Activated naive CD8-positive, alpha-beta T cell treated with anti-CD3 and anti-CD28 coated beads for 36 hours (primary cell): ENCODE results near the gene ASGR2. TPM values are rescaled to one million over a fixed set of nuclear protein-coding genes. Genes with fewer than 3 reads are reported as not detected.
"Not testable (repeated sequence)": the region's sequence is repeated elsewhere in the genome, so short reads cannot be mapped to it uniquely, and the experiment has no call there.

Experiments
- DNase-seq: peaks from one replicate; pipeline ENCODE4 v3.0.0; 2021
- H3K27ac Mint-ChIP-seq: one replicate; pipeline ENCODE4 v1.8.0; 2022; ENCODE audit warnings: mild to moderate bottlenecking, moderate library complexity, mixed read lengths
- H3K27me3 Mint-ChIP-seq: one replicate; pipeline ENCODE4 v1.8.0; 2022; ENCODE audit warnings: mild to moderate bottlenecking, mixed read lengths
- H3K36me3 Mint-ChIP-seq: one replicate; pipeline ENCODE4 v1.8.0; 2021; ENCODE audit warnings: mild to moderate bottlenecking, mixed read lengths
- H3K4me1 Mint-ChIP-seq: one replicate; pipeline ENCODE4 v1.8.0; 2021; ENCODE audit warnings: mixed read lengths
- H3K4me3 Mint-ChIP-seq: one replicate; pipeline ENCODE4 v1.8.0; 2022; ENCODE audit warnings: mild to moderate bottlenecking, moderate library complexity, mixed read lengths
- H3K9me3 Mint-ChIP-seq: one replicate; pipeline ENCODE4 v1.8.0; 2022; ENCODE audit warnings: mixed read lengths
- total RNA-seq, 2 experiments: library from RNA; stranded (reverse); gene quantifications; one replicate each; pipeline ENCODE4 v1.2.3, GENCODE V29; 2021

ASGR2 gene
- total RNA-seq, 2 experiments from 2014 or later: not detected

- Mint-ChIP-seq H3K36me3 (no peaks in the 10 kb centered on the region), H3K9me3 (no peaks in the 10 kb centered on the region), H3K27me3 (no peaks in the 10 kb centered on the region), H3K27ac (no peak overlapping the region), H3K4me1 (peaks cover 4% of the 10 kb centered on the region), H3K4me3 (no peak overlapping the region)
- DNase-seq: no peak
Measured at GRCh38 chr17:7112510-7113108, 2.0 kb downstream of the ASGR2 start.

GRCh38 chr17:7111784-7112509 lies 2.7 kb downstream of the ASGR2 start:
- H3K9me3 Mint-ChIP-seq: no peaks in the 10 kb centered on the region
- no peak overlapping the region for H3K4me3 Mint-ChIP-seq
- H3K4me1 Mint-ChIP-seq: peaks cover 4% of the 10 kb centered on the region
- no peaks in the 10 kb centered on the region for H3K36me3 Mint-ChIP-seq
- DNase-seq: no peak
- no peak overlapping the region for H3K27ac Mint-ChIP-seq
- H3K27me3 Mint-ChIP-seq: no peaks in the 10 kb centered on the region

- Mint-ChIP-seq H3K4me1 (peaks cover 4% of the 10 kb centered on the region), H3K4me3 (no peak overlapping the region), H3K27me3 (no peaks in the 10 kb centered on the region), H3K9me3 (no peaks in the 10 kb centered on the region), H3K36me3 (no peaks in the 10 kb centered on the region), H3K27ac (no peak overlapping the region)
- no peak for DNase-seq
Measured at GRCh38 chr17:7110617-7111306, 3.9 kb downstream of the ASGR2 start.

- no peaks in the 10 kb centered on the region for H3K27me3 Mint-ChIP-seq
- no peak for DNase-seq
- no peaks in the 10 kb centered on the region for H3K9me3 Mint-ChIP-seq
- peaks cover 4% of the 10 kb centered on the region for H3K4me1 Mint-ChIP-seq
- no peak overlapping the region for H3K4me3 Mint-ChIP-seq
- no peaks in the 10 kb centered on the region for H3K36me3 Mint-ChIP-seq
- H3K27ac Mint-ChIP-seq: no peak overlapping the region
Measured at GRCh38 chr17:7109461-7110322, 4.9 kb downstream of the ASGR2 start.

DNA sequence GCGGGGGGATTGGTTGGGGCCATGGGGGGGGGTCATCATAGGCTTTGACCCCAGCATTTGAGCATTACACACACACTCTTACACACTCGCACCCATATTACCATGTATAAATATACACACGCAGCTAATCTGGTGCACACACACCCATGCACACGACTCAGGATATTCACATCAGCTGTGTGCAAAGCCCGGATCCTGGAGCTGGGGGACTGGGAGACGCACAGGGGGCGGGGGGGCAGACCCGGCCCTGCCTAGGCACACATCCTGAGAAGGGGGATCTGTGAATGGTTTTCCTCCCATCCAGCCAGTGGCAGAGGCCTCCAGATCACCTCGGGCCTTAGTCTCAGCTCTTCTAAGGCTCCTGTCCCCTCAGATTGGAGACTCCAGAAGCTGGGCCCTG lies 5.6 kb downstream of the ASGR2 start:
- Mint-ChIP-seq H3K4me3 (no peak overlapping the region), H3K9me3 (no peaks in the 10 kb centered on the region), H3K27me3 (no peaks in the 10 kb centered on the region), H3K4me1 (peaks cover 4% of the 10 kb centered on the region), H3K27ac (no peak overlapping the region), H3K36me3 (no peaks in the 10 kb centered on the region)
- no peak for DNase-seq

DNA sequence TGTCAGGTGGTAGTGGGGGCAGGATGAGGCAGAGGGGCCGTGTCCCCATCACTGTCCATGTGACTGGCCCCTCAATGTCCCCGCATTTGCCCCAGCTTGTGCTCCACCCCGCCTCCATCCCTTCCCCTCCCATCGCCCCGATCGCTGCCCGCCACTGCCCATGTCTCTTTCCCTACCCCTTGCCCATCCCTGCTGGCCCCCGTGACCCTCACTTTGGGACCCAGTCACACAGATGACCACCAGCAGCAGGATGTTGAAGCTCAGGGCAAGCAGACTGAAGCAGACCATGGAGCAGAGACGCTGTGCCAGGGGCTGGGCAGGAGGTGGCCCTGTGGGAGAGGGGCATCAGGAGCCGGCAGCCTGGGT lies 6.1 kb downstream of the ASGR2 start:
- no peaks in the 10 kb centered on the region for H3K9me3 Mint-ChIP-seq
- peaks cover 4% of the 10 kb centered on the region for H3K4me1 Mint-ChIP-seq
- no peak overlapping the region for H3K27ac Mint-ChIP-seq
- H3K27me3 Mint-ChIP-seq: no peaks in the 10 kb centered on the region
- no peaks in the 10 kb centered on the region for H3K36me3 Mint-ChIP-seq
- no peak overlapping the region for H3K4me3 Mint-ChIP-seq
- DNase-seq: no peak

GRCh38 chr17:7107795-7108559 lies 6.6 kb downstream of the ASGR2 start:
- Mint-ChIP-seq H3K9me3 (no peaks in the 10 kb centered on the region), H3K4me1 (peaks cover 4% of the 10 kb centered on the region), H3K4me3 (no peak overlapping the region), H3K36me3 (no peaks in the 10 kb centered on the region), H3K27me3 (no peaks in the 10 kb centered on the region), H3K27ac (no peak overlapping the region)
- DNase-seq: no peak

DNA sequence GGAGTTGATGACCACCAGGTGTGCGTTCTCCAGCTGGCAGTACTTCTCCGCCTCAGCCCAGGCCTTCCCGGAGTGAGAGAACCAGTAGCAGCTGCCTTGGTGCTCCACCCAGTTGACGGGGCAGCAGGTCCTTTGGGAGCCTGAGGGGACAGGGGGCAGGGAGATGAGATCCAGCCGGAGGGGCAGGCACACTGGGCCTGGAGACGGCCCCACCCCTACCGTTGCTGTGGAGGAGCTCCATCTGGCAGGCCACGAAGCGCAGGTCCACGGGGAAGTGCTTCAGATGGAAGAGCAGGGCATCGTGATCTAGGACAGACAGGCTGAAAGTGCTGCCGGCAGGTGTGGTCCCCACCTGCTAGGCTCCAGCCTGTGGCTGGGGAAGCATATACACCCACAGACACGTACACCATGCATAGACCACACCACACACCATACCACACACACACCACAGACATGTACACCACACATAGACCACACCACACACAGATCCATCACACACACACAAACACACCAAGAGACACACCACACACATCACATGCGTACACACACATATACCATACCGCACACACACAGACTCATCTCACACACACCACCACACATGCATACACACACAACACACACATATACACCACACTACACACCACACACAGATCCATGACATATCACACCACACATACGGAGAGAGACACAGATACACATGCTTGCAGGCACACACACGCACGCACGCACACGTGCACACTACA lies 7.4 kb downstream of the ASGR2 start:
- no peak overlapping the region for H3K4me3 Mint-ChIP-seq
- H3K27ac Mint-ChIP-seq: no peak overlapping the region
- H3K9me3 Mint-ChIP-seq: no peaks in the 10 kb centered on the region
- H3K36me3 Mint-ChIP-seq: no peaks in the 10 kb centered on the region
- no peaks in the 10 kb centered on the region for H3K27me3 Mint-ChIP-seq
- H3K4me1 Mint-ChIP-seq: peaks cover 4% of the 10 kb centered on the region
- DNase-seq: no peak

DNA sequence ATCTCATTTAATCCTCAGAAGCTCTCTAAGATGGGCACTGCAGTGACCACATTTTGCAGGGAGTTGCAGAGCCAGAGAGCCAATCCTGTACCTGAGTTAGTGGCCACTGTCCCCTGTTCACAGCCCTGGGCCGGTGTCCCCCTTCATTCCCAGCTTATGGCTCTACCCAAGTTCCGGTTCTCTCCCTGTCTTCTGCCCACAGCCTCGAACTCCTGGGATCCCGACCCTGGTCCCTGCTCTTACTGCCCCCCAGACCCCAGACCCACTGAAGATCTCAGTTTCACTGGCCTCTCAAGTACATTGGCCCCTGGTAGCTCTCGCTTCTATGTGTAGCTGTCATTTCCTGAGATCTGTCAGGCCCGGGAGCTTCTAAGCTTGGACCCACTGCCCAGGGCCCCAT lies 12.2 kb downstream of the ASGR2 start:
- H3K9me3 Mint-ChIP-seq: no peaks in the 10 kb centered on the region
- no peak for DNase-seq
- no peak overlapping the region for H3K27ac Mint-ChIP-seq
- H3K27me3 Mint-ChIP-seq: no peaks in the 10 kb centered on the region
- no peaks in the 10 kb centered on the region for H3K4me1 Mint-ChIP-seq
- H3K4me3 Mint-ChIP-seq: no peak overlapping the region
- H3K36me3 Mint-ChIP-seq: no peaks in the 10 kb centered on the region

DNA sequence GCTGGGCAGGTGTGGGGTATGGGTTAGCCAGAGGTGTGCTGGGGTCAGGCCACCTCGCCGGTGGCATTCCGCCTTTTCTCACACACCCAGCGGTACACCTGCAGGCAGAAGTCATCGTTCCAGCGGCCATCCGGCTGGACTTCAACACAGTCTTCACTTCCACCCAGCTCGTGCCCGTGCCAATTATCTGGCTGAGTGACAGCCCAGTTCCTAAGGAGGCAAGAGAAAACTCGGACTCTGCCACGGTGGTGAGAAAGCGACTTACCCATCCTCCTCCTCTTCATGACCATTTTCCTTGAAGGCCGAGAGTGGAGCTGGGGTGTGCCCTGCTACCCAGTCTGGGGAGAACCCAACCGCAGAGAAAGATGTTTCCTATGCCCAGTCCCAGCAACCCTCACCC lies 13.1 kb downstream of the ASGR2 start:
- no peak overlapping the region for H3K27ac Mint-ChIP-seq
- H3K27me3 Mint-ChIP-seq: no peaks in the 10 kb centered on the region
- H3K36me3 Mint-ChIP-seq: no peaks in the 10 kb centered on the region
- H3K4me3 Mint-ChIP-seq: no peak overlapping the region
- H3K4me1 Mint-ChIP-seq: no peaks in the 10 kb centered on the region
- no peaks in the 10 kb centered on the region for H3K9me3 Mint-ChIP-seq
- DNase-seq: no peak

- not testable (repeated sequence) for H3K36me3 Mint-ChIP-seq, H3K4me3 Mint-ChIP-seq, H3K27me3 Mint-ChIP-seq, H3K4me1 Mint-ChIP-seq, DNase-seq, H3K9me3 Mint-ChIP-seq, H3K27ac Mint-ChIP-seq
Measured at GRCh38 chr17:7100641-7101379, 13.8 kb downstream of the ASGR2 start.

DNA sequence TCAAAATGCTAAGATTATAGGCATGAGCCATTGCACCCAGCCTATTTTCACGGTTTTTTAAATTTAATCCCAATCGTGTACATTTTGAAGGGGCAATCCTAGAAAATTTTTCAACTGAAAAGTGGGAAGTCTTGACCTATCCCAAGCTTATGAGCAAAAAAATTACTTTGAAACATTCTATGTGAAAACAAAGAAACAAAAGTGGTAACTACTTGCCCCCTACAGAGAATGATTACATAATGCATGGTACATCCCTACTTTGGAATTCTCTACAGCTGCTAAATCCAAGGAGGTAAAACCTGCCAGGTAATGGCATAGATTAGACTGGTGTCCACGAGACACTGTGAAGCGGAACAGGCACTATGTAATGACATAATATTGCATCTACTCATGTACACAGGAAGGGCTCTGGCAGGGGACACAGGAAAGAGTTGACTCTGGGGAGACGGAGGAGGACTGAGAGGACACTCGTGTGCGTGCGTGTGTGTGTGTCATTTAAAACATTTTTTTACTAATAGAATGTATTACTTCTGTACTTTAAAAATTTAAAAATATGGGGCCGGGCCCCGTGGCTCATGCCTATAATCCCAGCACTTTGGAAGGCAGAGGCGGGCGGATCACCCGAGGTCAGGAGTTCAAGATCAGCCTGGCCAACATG lies 15.7 kb downstream of the ASGR2 start:
- Mint-ChIP-seq H3K27me3 (no peaks in the 10 kb centered on the region), H3K4me1 (peaks cover 5% of the 10 kb centered on the region)
- no peak for DNase-seq

GRCh38 chr17:7097940-7098339 lies 16.7 kb downstream of the ASGR2 start:
- Mint-ChIP-seq H3K4me1 (peaks cover 5% of the 10 kb centered on the region), H3K9me3 (no peaks in the 10 kb centered on the region), H3K36me3 (no peaks in the 10 kb centered on the region), H3K4me3 (no peak overlapping the region), H3K27me3 (no peaks in the 10 kb centered on the region), H3K27ac (no peak overlapping the region)
- DNase-seq: no peak

More for the DNA sequence above, 15.7 kb downstream of the ASGR2 start:
- Mint-ChIP-seq H3K27ac (no peak overlapping the region), H3K4me3 (no peak overlapping the region), H3K9me3 (no peaks in the 10 kb centered on the region), H3K36me3 (no peaks in the 10 kb centered on the region)
